ENCODE results near the gene HPS4. TPM values are rescaled to one million over a fixed set of nuclear protein-coding genes. Genes with fewer than 3 reads are reported as not detected.
"Not testable (repeated sequence)": the region's sequence is repeated elsewhere in the genome, so short reads cannot be mapped to it uniquely, and the experiment has no call there.

Gene HPS4
- total RNA-seq, 1 donor from 2014 or later, result 95.5 TPM

- Histone ChIP-seq H2AFZ (replicated peaks) (no peak overlapping the region), H3K4me2 (no peak overlapping the region), H3K9me3 (ENCODE audit: low read depth) (no peaks in the 10 kb centered on the region), H3K27me3 (no peaks in the 10 kb centered on the region), H3K27ac (no peak overlapping the region), H3K9ac (no peak overlapping the region), H3K4me3 (no peak overlapping the region), H4K20me1 (ENCODE audit: low read depth) (peaks cover 14% of the 10 kb centered on the region), H3F3A (ENCODE audit: low read depth) (no peaks in the 10 kb centered on the region), H3K4me1 (no peaks in the 10 kb centered on the region), H3K79me2 (ENCODE audit: low read depth) (no peaks in the 10 kb centered on the region), H3K36me3 (no peaks in the 10 kb centered on the region)
- peaks cover 5% of the 10 kb centered on the region for H3K36me3 Mint-ChIP-seq
- peaks cover 2% of the 10 kb centered on the region for H3K27me3 Mint-ChIP-seq (ENCODE audit: insufficient read depth, low read depth)
- DNase-seq (ENCODE audit: low spot score), result no peak
- peaks cover 9% of the 10 kb centered on the region for H3K4me1 Mint-ChIP-seq
- H3K9me3 Mint-ChIP-seq, result no peaks in the 10 kb centered on the region
- no peak overlapping the region for H3K4me3 Mint-ChIP-seq
- TF ChIP-seq EZH2 (IDR thresholded peaks at IDR 0.05), result no peak
- no peak for TF ChIP-seq EZH2phosphoT487 (IDR thresholded peaks at IDR 0.05)
- TF ChIP-seq CTCF (IDR thresholded peaks at IDR 0.05), result no peak
- H3K27ac Mint-ChIP-seq, result no peak overlapping the region
Measured at GRCh38 chr22:26442086-26442756, 41.4 kb downstream of the HPS4 start.

GRCh38 chr22:26439559-26439958 lies 44.0 kb downstream of the HPS4 start:
- H4K20me1 ChIP-seq (ENCODE audit: low read depth), result peaks cover 26% of the 10 kb centered on the region

GRCh38 chr22:26438776-26439175 lies 44.8 kb downstream of the HPS4 start:
- H3K27me3 Mint-ChIP-seq (ENCODE audit: insufficient read depth, low read depth), result not testable (repeated sequence)
- peak overlapping the region; percentile 82 for H3K27ac Mint-ChIP-seq

More at GRCh38 chr22:26439559-26439958, 44.0 kb downstream of the HPS4 start:
- no peak overlapping the region for H3K27ac ChIP-seq
- H3K4me2 ChIP-seq, result no peak overlapping the region
- no peaks in the 10 kb centered on the region for H3K36me3 ChIP-seq
- peaks cover 5% of the 10 kb centered on the region for H3K27me3 Mint-ChIP-seq (ENCODE audit: insufficient read depth, low read depth)
- H3K4me1 ChIP-seq, result no peaks in the 10 kb centered on the region
- no peaks in the 10 kb centered on the region for H3K9me3 ChIP-seq (ENCODE audit: low read depth)
- H3K4me3 Mint-ChIP-seq, result no peak overlapping the region
- no peak for DNase-seq (ENCODE audit: low spot score)
- H3K27ac Mint-ChIP-seq, result no peak overlapping the region
- no peak overlapping the region for H2AFZ ChIP-seq (replicated peaks)
- TF ChIP-seq EZH2 (IDR thresholded peaks at IDR 0.05) (no peak), EZH2phosphoT487 (IDR thresholded peaks at IDR 0.05) (no peak), CTCF (IDR thresholded peaks at IDR 0.05) (no peak)
- no peaks in the 10 kb centered on the region for H3K27me3 ChIP-seq
- no peak overlapping the region for H3K9ac ChIP-seq
- H3K9me3 Mint-ChIP-seq, result no peaks in the 10 kb centered on the region
- H3F3A ChIP-seq (ENCODE audit: low read depth), result no peaks in the 10 kb centered on the region
- no peaks in the 10 kb centered on the region for H3K79me2 ChIP-seq (ENCODE audit: low read depth)
- no peak overlapping the region for H3K4me3 ChIP-seq
- H3K4me1 Mint-ChIP-seq, result peaks cover 17% of the 10 kb centered on the region
- H3K36me3 Mint-ChIP-seq, result peaks cover 2% of the 10 kb centered on the region

GRCh38 chr22:26437694-26438392 lies 45.7 kb downstream of the HPS4 start:
- Histone ChIP-seq H3K9ac (no peak overlapping the region), H3F3A (ENCODE audit: low read depth) (peaks cover under 1% of the 10 kb centered on the region), H3K27ac (no peak overlapping the region), H4K20me1 (ENCODE audit: low read depth) (peaks cover 26% of the 10 kb centered on the region), H3K79me2 (ENCODE audit: low read depth) (no peaks in the 10 kb centered on the region), H3K4me1 (no peaks in the 10 kb centered on the region), H3K4me2 (no peak overlapping the region), H2AFZ (replicated peaks) (no peak overlapping the region), H3K4me3 (no peak overlapping the region), H3K9me3 (ENCODE audit: low read depth) (no peaks in the 10 kb centered on the region), H3K36me3 (no peaks in the 10 kb centered on the region), H3K27me3 (no peaks in the 10 kb centered on the region)
- no peak for TF ChIP-seq EZH2 (IDR thresholded peaks at IDR 0.05)
- peak; percentile 8 for TF ChIP-seq CTCF (IDR thresholded peaks at IDR 0.05)
- TF ChIP-seq EZH2phosphoT487 (IDR thresholded peaks at IDR 0.05), result no peak
- Mint-ChIP-seq H3K4me3 (no peak overlapping the region), H3K27me3 (ENCODE audit: insufficient read depth, low read depth) (peaks cover 5% of the 10 kb centered on the region), H3K36me3 (no peaks in the 10 kb centered on the region), H3K27ac (peak overlapping the region; percentile 70), H3K9me3 (no peaks in the 10 kb centered on the region), H3K4me1 (peaks cover 19% of the 10 kb centered on the region)
- peak; percentile 23 for DNase-seq (ENCODE audit: low spot score)

More at GRCh38 chr22:26438776-26439175, 44.8 kb downstream of the HPS4 start:
- not testable (repeated sequence) for H3K36me3 ChIP-seq; H3K9ac ChIP-seq; H2AFZ ChIP-seq (replicated peaks); H3K36me3 Mint-ChIP-seq; H3K4me2 ChIP-seq; H3K9me3 Mint-ChIP-seq; H3K4me3 ChIP-seq; H3K27me3 ChIP-seq; H3F3A ChIP-seq (ENCODE audit: low read depth); H3K27ac ChIP-seq; DNase-seq (ENCODE audit: low spot score); H3K9me3 ChIP-seq (ENCODE audit: low read depth); H3K4me1 ChIP-seq; H3K79me2 ChIP-seq (ENCODE audit: low read depth)
- peaks cover 17% of the 10 kb centered on the region for H3K4me1 Mint-ChIP-seq
- H3K4me3 Mint-ChIP-seq, result peak overlapping the region; percentile 48
- H4K20me1 ChIP-seq (ENCODE audit: low read depth), result peaks cover 26% of the 10 kb centered on the region
